Neural cell (in vitro differentiated cells): ENCODE results near the gene SRP54. TPM values are rescaled to one million over a fixed set of nuclear protein-coding genes. Genes with fewer than 3 reads are reported as not detected.

Experiments
- H2AFZ ChIP-seq: fragments of 200-600, 300-800 bp; sonication (generic), shearing (Covaris generic); 2 replicates; pipeline ENCODE4 v1.6.0; 2014; ENCODE audit warnings: low read depth, mild to moderate bottlenecking, antibody characterized with exemption, low read length, moderate library complexity
- H3F3A ChIP-seq: fragments of 200-600 bp; shearing (Covaris generic); 2 replicates; pipeline ENCODE4 v1.6.1; 2016; ENCODE audit warnings: mild to moderate bottlenecking, moderate library complexity, mixed read lengths, antibody characterized with exemption, low read length; ENCODE audit not compliant: insufficient read depth, poor library complexity, severe bottlenecking
- H3K27ac ChIP-seq: fragments of 200-600, 300-800 bp; sonication (generic), shearing (Covaris generic); 2 replicates; pipeline ENCODE4 v1.5.1; 2014; ENCODE audit warnings: mild to moderate bottlenecking, low read length, moderate library complexity
- H3K27me3 ChIP-seq: fragments of 300-800, 200-600 bp; sonication (generic), shearing (Covaris generic); 2 replicates; pipeline ENCODE4 v1.6.0; 2014; ENCODE audit warnings: mild to moderate bottlenecking, low read depth, low read length, moderate library complexity; ENCODE audit not compliant: insufficient read depth
- H3K36me3 ChIP-seq: fragments of 300-800, 200-600 bp; sonication (generic), shearing (Covaris generic); 2 replicates; pipeline ENCODE4 v1.5.1; 2014; ENCODE audit warnings: mild to moderate bottlenecking, antibody characterized with exemption, low read length, moderate library complexity; ENCODE audit not compliant: insufficient read depth
- H3K4me2 ChIP-seq: fragments of 300-800, 200-600 bp; sonication (generic), shearing (Covaris generic); 2 replicates; pipeline ENCODE4 v1.6.0; 2014; ENCODE audit warnings: mild to moderate bottlenecking, low read length
- H3K4me3 ChIP-seq: fragments of 300-800, 200-600 bp; sonication (generic), shearing (Covaris generic); 2 replicates; pipeline ENCODE4 v1.5.1; 2014; ENCODE audit warnings: mild to moderate bottlenecking, low read length, moderate library complexity
- H3K79me2 ChIP-seq: fragments of 200-600 bp; shearing (Covaris generic); replicated peaks from 2 replicates; pipeline ENCODE4 v1.6.0; 2014; ENCODE audit warnings: mild to moderate bottlenecking, low read length, moderate library complexity; ENCODE audit not compliant: insufficient read depth
- H3K9ac ChIP-seq: fragments of 300-800, 200-600 bp; sonication (generic), shearing (Covaris generic); 2 replicates; pipeline ENCODE4 v1.6.1; 2016; ENCODE audit warnings: mild to moderate bottlenecking, low read length, mixed read lengths
- H3K9me2 ChIP-seq: fragments of 200-600 bp; shearing (Covaris generic); 2 replicates; pipeline ENCODE4 v1.6.1; 2016; ENCODE audit warnings: mild to moderate bottlenecking, low read length, mixed read lengths; ENCODE audit not compliant: insufficient read depth
- H3K9me3 ChIP-seq: fragments of 200-600, 300-800 bp; sonication (generic), shearing (Covaris generic); 2 replicates; pipeline ENCODE4 v1.6.1; 2016; ENCODE audit warnings: mild to moderate bottlenecking, mixed run types, low read length, moderate library complexity, mixed read lengths
- H4K20me1 ChIP-seq: fragments of 200-600 bp; shearing (Covaris generic); 2 replicates; pipeline ENCODE4 v1.6.1; 2016; ENCODE audit warnings: mild to moderate bottlenecking, mixed run types; ENCODE audit not compliant: insufficient read depth
- CTCF ChIP-seq: fragments of 450-650 bp; IDR thresholded peaks from 2 replicates; pipeline ENCODE4 v1.5.1; 2014; ENCODE audit warnings: antibody characterized with exemption, mild to moderate bottlenecking, moderate library complexity; ENCODE audit not compliant: poor library complexity, severe bottlenecking
- EP300 ChIP-seq: fragments of 450-650 bp; conservative IDR thresholded peaks from 2 replicates; pipeline ENCODE4 v1.6.1; 2014; ENCODE audit warnings: antibody characterized with exemption, mild to moderate bottlenecking, moderate library complexity; ENCODE audit not compliant: poor library complexity, severe bottlenecking
- EZH2 ChIP-seq: fragments of 200-600, 300-800 bp; shearing (Covaris generic), sonication (generic); IDR thresholded peaks from 2 replicates; pipeline ENCODE4 v1.6.1; 2014; ENCODE audit warnings: antibody characterized with exemption, low read length, borderline replicate concordance, mild to moderate bottlenecking; ENCODE audit not compliant: insufficient read depth, poor library complexity, severe bottlenecking
- MXI1 ChIP-seq: fragments of 450-650 bp; conservative IDR thresholded peaks from 2 replicates; pipeline ENCODE4 v1.6.1; 2014; ENCODE audit warnings: antibody characterized with exemption, mild to moderate bottlenecking; ENCODE audit not compliant: poor library complexity, severe bottlenecking
- POLR2AphosphoS5 ChIP-seq: IDR thresholded peaks from 2 replicates; pipeline ENCODE4 v1.6.1; 2012
- RAD21 ChIP-seq: fragments of 450-650 bp; conservative IDR thresholded peaks from 2 replicates; pipeline ENCODE4 v1.6.1; 2014; ENCODE audit warnings: antibody characterized with exemption, mild to moderate bottlenecking, moderate library complexity
- REST ChIP-seq: IDR thresholded peaks from 2 replicates; pipeline ENCODE4 v1.6.1; 2012; ENCODE audit warnings: borderline replicate concordance
- SMC3 ChIP-seq: fragments of 450-650 bp; conservative IDR thresholded peaks from 2 replicates; pipeline ENCODE4 v1.6.1; 2014; ENCODE audit warnings: antibody characterized with exemption, mild to moderate bottlenecking, moderate library complexity; ENCODE audit not compliant: poor library complexity
- TAF1 ChIP-seq: IDR thresholded peaks from 2 replicates; pipeline ENCODE4 v1.6.1; 2012; ENCODE audit warnings: low read depth
- polyA plus RNA-seq: library from polyadenylated mRNA; depleted of rRNA; stranded (reverse); fragments of >200 nt; gene quantifications from 2 replicates; pipeline ENCODE4 v1.2.3, GENCODE V29; 2014

The SRP54 gene
- polyA plus RNA-seq, 1 donor from 2014 or later, result 110 TPM

- Histone ChIP-seq H3K4me2 (no peak overlapping the region), H3K4me3 (peak overlapping the region; percentile 96)
These were observed 65.3 kb downstream of the SRP54 start for GRCh38 chr14:35047976-35048513.

GRCh38 chr14:35050652-35051051 lies 67.9 kb downstream of the SRP54 start:
- Histone ChIP-seq H3K4me2 (no peak overlapping the region), H3K27me3 (no peaks in the 10 kb centered on the region), H3K9ac (no peak overlapping the region), H3K4me3 (no peak overlapping the region), H3K9me2 (no peaks in the 10 kb centered on the region), H3K36me3 (no peaks in the 10 kb centered on the region), H3K9me3 (no peaks in the 10 kb centered on the region), H4K20me1 (no peaks in the 10 kb centered on the region), H3K79me2 (peaks cover 5% of the 10 kb centered on the region), H2AFZ (no peak overlapping the region), H3F3A (no peaks in the 10 kb centered on the region), H3K27ac (no peak overlapping the region)
- TF ChIP-seq REST (no peak), POLR2AphosphoS5 (no peak), EP300 (no peak), RAD21 (no peak)

More at GRCh38 chr14:35047976-35048513, 65.3 kb downstream of the SRP54 start:
- no peaks in the 10 kb centered on the region for H3K27me3 ChIP-seq
- no peaks in the 10 kb centered on the region for H4K20me1 ChIP-seq
- H2AFZ ChIP-seq, result no peak overlapping the region
- H3K9ac ChIP-seq, result no peak overlapping the region
- H3K27ac ChIP-seq, result no peak overlapping the region
- no peak for TF ChIP-seq POLR2AphosphoS5
- TF ChIP-seq RAD21, result no peak
- no peak for TF ChIP-seq EZH2
- no peak for TF ChIP-seq TAF1
- TF ChIP-seq SMC3, result no peak
- TF ChIP-seq CTCF, result no peak
- TF ChIP-seq MXI1, result no peak
- no peak for TF ChIP-seq EP300
- no peak for TF ChIP-seq REST
- no peaks in the 10 kb centered on the region for H3F3A ChIP-seq
- H3K79me2 ChIP-seq, result peaks cover 5% of the 10 kb centered on the region
- no peaks in the 10 kb centered on the region for H3K36me3 ChIP-seq
- no peaks in the 10 kb centered on the region for H3K9me2 ChIP-seq
- H3K9me3 ChIP-seq, result no peaks in the 10 kb centered on the region
